HL-60 (cell line): Measurements from ENCODE around the gene UNK.

ENCODE experiments used
- DNase-seq, 2 experiments: peaks; one replicate each; pipeline ENCODE4 v3.0.0-alpha.2; 2010 to 2020; ENCODE audit warnings: low read depth in 1 of 2, low spot score in 1 of 2
- H3K27ac ChIP-seq: fragments of 250-450 bp; sonication (Bioruptor Pico); replicated peaks from 2 replicates; pipeline ENCODE4 v1.5.1; 2020; ENCODE audit warnings: mild to moderate bottlenecking, moderate library complexity
- H3K27me3 ChIP-seq: fragments of 250-450 bp; sonication (Bioruptor Pico); 2 replicates; pipeline ENCODE4 v1.5.1; 2021; ENCODE audit warnings: mild to moderate bottlenecking, moderate library complexity; ENCODE audit not compliant: insufficient read depth, poor library complexity, severe bottlenecking
- H3K4me3 ChIP-seq: replicated peaks from 2 replicates; pipeline ENCODE4 v1.5.1; 2011; ENCODE audit warnings: mild to moderate bottlenecking, control low read depth, low read length; ENCODE audit not compliant: insufficient read depth
- GABPA ChIP-seq: IDR thresholded peaks from 2 replicates; pipeline ENCODE4 v1.6.1; 2012; ENCODE audit warnings: low read depth
- POLR2AphosphoS5 ChIP-seq: IDR thresholded peaks from 2 replicates; pipeline ENCODE4 v1.6.1; 2012; ENCODE audit warnings: low read depth
- SPI1 ChIP-seq: IDR thresholded peaks from 2 replicates; pipeline ENCODE4 v1.6.1; 2012; ENCODE audit warnings: low read depth, mild to moderate bottlenecking, borderline replicate concordance
- microRNA-seq: library from miRNA; unstranded; fragments of <30 nt; microRNA quantifications from one replicate; pipeline ENCODE4, GENCODE V29; 2018
- TF ChIP-seq, protein P1 (sequence below): IDR thresholded peaks from one replicate; pipeline ENCODE4 v1.5.1; 2011; ENCODE audit warnings: low read length, control low read depth, inconsistent platforms; ENCODE audit not compliant: insufficient read depth
- TF ChIP-seq, protein P2 (sequence below): IDR thresholded peaks from 2 replicates; pipeline ENCODE4 v1.6.1; 2012; ENCODE audit warnings: low read depth; ENCODE audit not compliant: insufficient replicate concordance

The UNK gene

DNA sequence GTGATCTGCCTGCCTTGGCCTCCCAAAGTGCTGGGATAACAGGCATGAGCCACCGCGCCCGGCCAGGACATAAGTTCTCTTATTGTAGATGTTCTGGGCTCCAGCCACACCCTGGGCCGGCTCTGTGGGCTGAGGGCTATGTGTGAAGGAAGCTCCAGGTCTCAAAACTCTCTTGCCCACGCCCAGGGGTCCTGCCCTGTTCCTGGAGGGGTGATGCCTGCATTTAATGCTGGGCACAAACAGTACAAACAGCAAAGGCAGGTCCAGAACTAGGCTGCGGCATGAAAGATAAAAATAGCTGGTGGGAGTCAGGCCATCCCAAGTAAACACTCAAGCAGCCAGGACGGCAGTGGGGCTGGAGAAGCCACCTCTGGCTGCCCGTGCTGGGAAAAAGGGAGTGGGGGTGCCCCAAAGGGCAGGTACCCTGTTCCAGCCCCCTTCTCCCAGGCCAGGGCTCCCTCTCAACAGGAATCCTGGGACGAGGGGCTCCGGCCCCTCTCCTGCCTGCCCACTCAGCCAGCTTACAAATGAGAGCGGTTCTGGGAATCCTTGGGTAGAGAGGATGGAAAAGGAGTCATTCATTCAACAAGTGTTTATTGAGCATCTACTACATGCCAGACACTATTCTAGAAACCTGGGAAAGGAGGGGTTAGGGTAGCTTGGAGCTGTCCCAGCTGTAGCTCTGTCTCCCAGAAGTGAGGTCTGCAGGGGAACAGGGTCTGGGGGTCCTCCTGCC, 89.1 kb downstream of the UNK start:
- no peak for DNase-seq
- Histone ChIP-seq H3K27ac (no peak overlapping the region), H3K4me3 (no peak overlapping the region), H3K27me3 (peaks cover 8% of the 10 kb centered on the region)
- TF ChIP-seq, protein P1, sequence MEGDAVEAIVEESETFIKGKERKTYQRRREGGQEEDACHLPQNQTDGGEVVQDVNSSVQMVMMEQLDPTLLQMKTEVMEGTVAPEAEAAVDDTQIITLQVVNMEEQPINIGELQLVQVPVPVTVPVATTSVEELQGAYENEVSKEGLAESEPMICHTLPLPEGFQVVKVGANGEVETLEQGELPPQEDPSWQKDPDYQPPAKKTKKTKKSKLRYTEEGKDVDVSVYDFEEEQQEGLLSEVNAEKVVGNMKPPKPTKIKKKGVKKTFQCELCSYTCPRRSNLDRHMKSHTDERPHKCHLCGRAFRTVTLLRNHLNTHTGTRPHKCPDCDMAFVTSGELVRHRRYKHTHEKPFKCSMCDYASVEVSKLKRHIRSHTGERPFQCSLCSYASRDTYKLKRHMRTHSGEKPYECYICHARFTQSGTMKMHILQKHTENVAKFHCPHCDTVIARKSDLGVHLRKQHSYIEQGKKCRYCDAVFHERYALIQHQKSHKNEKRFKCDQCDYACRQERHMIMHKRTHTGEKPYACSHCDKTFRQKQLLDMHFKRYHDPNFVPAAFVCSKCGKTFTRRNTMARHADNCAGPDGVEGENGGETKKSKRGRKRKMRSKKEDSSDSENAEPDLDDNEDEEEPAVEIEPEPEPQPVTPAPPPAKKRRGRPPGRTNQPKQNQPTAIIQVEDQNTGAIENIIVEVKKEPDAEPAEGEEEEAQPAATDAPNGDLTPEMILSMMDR = no peak
- TF ChIP-seq GABPA (no peak), POLR2AphosphoS5 (no peak), SPI1 (no peak)
- TF ChIP-seq, protein P2, sequence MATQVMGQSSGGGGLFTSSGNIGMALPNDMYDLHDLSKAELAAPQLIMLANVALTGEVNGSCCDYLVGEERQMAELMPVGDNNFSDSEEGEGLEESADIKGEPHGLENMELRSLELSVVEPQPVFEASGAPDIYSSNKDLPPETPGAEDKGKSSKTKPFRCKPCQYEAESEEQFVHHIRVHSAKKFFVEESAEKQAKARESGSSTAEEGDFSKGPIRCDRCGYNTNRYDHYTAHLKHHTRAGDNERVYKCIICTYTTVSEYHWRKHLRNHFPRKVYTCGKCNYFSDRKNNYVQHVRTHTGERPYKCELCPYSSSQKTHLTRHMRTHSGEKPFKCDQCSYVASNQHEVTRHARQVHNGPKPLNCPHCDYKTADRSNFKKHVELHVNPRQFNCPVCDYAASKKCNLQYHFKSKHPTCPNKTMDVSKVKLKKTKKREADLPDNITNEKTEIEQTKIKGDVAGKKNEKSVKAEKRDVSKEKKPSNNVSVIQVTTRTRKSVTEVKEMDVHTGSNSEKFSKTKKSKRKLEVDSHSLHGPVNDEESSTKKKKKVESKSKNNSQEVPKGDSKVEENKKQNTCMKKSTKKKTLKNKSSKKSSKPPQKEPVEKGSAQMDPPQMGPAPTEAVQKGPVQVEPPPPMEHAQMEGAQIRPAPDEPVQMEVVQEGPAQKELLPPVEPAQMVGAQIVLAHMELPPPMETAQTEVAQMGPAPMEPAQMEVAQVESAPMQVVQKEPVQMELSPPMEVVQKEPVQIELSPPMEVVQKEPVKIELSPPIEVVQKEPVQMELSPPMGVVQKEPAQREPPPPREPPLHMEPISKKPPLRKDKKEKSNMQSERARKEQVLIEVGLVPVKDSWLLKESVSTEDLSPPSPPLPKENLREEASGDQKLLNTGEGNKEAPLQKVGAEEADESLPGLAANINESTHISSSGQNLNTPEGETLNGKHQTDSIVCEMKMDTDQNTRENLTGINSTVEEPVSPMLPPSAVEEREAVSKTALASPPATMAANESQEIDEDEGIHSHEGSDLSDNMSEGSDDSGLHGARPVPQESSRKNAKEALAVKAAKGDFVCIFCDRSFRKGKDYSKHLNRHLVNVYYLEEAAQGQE = no peak

DNA sequence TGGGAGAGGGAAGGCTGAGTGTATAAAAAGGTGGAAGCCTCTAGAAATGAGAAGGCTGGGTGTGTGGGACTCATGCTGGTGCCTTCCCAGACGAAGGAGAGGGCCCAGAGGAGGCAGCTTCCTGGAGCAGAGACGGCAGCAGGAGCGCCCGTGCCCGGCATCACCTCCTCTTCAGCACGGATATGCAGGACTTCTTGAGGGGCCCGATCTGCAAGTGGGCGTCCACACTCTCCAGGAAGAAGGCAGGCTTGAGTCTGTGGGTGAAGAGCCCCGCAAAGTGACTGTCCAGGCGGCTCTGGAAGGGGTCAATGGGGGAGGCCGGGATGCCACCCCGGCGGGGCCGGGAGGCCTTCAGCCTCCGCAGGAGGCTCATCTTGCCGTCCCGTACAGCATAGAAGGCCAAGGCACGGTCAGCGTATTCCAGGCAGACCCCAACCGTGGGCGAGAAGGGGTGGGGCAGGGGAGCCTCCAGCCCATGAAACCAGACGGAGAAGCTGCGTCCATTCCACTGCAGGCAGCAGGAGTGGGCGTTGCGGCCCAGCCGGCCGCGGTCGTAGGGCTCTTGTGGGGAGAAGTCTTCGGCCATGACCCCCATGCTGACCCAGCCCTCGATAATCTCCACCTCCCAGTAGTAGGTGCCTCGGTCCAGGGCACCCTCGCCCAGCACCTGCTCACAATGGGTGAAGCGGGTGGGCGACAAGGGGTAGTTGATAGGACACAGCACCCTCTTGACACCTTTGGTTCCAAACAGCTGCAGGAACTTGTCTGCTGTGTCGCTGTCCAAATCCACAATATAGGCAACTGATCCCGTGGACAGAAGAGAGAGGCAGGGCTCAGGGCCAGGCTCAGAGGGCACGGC, 89.9 kb downstream of the UNK start:
- Histone ChIP-seq H3K27ac (no peak overlapping the region), H3K4me3 (no peak overlapping the region), H3K27me3 (peaks cover 9% of the 10 kb centered on the region)
- no peak for DNase-seq
- TF ChIP-seq, protein P2 = peak; percentile 67
- no peak for TF ChIP-seq POLR2AphosphoS5

Small RNA genes lying within 50 kb of the gene (microRNA-seq; reads per million reads assigned to microRNA genes)
- gene MIR4738 = 0.90 reads per million
